Kasumi-1 (cell line): ENCODE results near the gene GRIA1.

ENCODE experiments used
- DNase-seq, 2 experiments: peaks; one replicate each; lab custom pipeline; 2025; lab: John Stamatoyannopoulos, UW

The GRIA1 gene

GRCh38 chr5:153613144-153613543 is 122.7 kb downstream of the GRIA1 start:
- no peak for DNase-seq

- DNase-seq: no peak
Measured at GRCh38 chr5:153613672-153614071, 123.2 kb downstream of the GRIA1 start.

- DNase-seq: no peak
Measured at GRCh38 chr5:153617190-153617589, 126.7 kb downstream of the GRIA1 start.

GRCh38 chr5:153618307-153618706 is 127.8 kb downstream of the GRIA1 start:
- DNase-seq: no peak

- DNase-seq: no peak
Measured at GRCh38 chr5:153618867-153619266, 128.4 kb downstream of the GRIA1 start.

GRCh38 chr5:153619771-153620170 is 129.3 kb downstream of the GRIA1 start:
- DNase-seq: no peak

- DNase-seq: no peak
Measured at GRCh38 chr5:153623124-153623523, 132.7 kb downstream of the GRIA1 start.

GRCh38 chr5:153623751-153624450 is 133.4 kb downstream of the GRIA1 start:
- no peak for DNase-seq

GRCh38 chr5:153624451-153624765 is 133.9 kb downstream of the GRIA1 start:
- no peak for DNase-seq

GRCh38 chr5:153625826-153626354 is 135.4 kb downstream of the GRIA1 start:
- no peak for DNase-seq

- no peak for DNase-seq
Measured at GRCh38 chr5:153626836-153627235, 136.4 kb downstream of the GRIA1 start.

GRCh38 chr5:153629027-153629895 is 138.8 kb downstream of the GRIA1 start:
- DNase-seq: no peak

GRCh38 chr5:153630546-153630945 is 140.1 kb downstream of the GRIA1 start:
- DNase-seq: no peak

- no peak for DNase-seq
Measured at GRCh38 chr5:153632748-153633290, 142.3 kb downstream of the GRIA1 start.

- DNase-seq: no peak
Measured at GRCh38 chr5:153636670-153637451, 146.4 kb downstream of the GRIA1 start.

GRCh38 chr5:153640293-153640692 is 149.8 kb downstream of the GRIA1 start:
- DNase-seq: no peak

GRCh38 chr5:153641183-153641688 is 150.8 kb downstream of the GRIA1 start:
- DNase-seq: no peak

- no peak for DNase-seq
Measured at GRCh38 chr5:153654504-153655200, 164.2 kb downstream of the GRIA1 start.

GRCh38 chr5:153655201-153655510 is 164.7 kb downstream of the GRIA1 start:
- DNase-seq: no peak

GRCh38 chr5:153658149-153658548 is 167.7 kb downstream of the GRIA1 start:
- DNase-seq: no peak

GRCh38 chr5:153658606-153659005 is 168.1 kb downstream of the GRIA1 start:
- no peak for DNase-seq
